ENCODE results near the gene NDRG3. TPM values are rescaled to one million over a fixed set of nuclear protein-coding genes. Genes with fewer than 3 reads are reported as not detected.
A peak's percentile ranks its signal among the peaks of the same experiment; 100 is the strongest.

NDRG3 gene
- total RNA-seq, 1 donor from 2014 or later, result 36.9 TPM

- intact Hi-C loops (cut with DNase I), result no loop called here
- Histone ChIP-seq H3K36me3 (peaks cover 26 to 43% of the 10 kb centered on the region in 2 donors), H3K27me3 (no peaks in the 10 kb centered on the region), H3K27ac (no peak overlapping the region), H3K4me1 (no peaks in the 10 kb centered on the region), H3K4me3 (no peak overlapping the region), H3K9me3 (no peaks in the 10 kb centered on the region)
- TF ChIP-seq, protein P1, sequence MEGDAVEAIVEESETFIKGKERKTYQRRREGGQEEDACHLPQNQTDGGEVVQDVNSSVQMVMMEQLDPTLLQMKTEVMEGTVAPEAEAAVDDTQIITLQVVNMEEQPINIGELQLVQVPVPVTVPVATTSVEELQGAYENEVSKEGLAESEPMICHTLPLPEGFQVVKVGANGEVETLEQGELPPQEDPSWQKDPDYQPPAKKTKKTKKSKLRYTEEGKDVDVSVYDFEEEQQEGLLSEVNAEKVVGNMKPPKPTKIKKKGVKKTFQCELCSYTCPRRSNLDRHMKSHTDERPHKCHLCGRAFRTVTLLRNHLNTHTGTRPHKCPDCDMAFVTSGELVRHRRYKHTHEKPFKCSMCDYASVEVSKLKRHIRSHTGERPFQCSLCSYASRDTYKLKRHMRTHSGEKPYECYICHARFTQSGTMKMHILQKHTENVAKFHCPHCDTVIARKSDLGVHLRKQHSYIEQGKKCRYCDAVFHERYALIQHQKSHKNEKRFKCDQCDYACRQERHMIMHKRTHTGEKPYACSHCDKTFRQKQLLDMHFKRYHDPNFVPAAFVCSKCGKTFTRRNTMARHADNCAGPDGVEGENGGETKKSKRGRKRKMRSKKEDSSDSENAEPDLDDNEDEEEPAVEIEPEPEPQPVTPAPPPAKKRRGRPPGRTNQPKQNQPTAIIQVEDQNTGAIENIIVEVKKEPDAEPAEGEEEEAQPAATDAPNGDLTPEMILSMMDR (IDR thresholded peaks at IDR 0.05), result no peak
- no peak for DNase-seq (ENCODE audit: low spot score in 2 of 2)
Observed at GRCh38 chr20:36786663-36787062, 40.8 kb upstream of the NDRG3 start.

- Histone ChIP-seq H3K9me3 (no peaks in the 10 kb centered on the region), H3K4me1 (no peaks in the 10 kb centered on the region), H3K4me3 (no peak overlapping the region), H3K36me3 (peaks cover 23 to 39% of the 10 kb centered on the region in 2 donors), H3K27me3 (no peaks in the 10 kb centered on the region), H3K27ac (no peak overlapping the region)
- no peak for DNase-seq (ENCODE audit: low spot score in 2 of 2)
- intact Hi-C loops (cut with DNase I), result no loop called here
- TF ChIP-seq, protein P1 (IDR thresholded peaks at IDR 0.05), result no peak
Observed at GRCh38 chr20:36786246-36786645, 40.4 kb upstream of the NDRG3 start.

DNA sequence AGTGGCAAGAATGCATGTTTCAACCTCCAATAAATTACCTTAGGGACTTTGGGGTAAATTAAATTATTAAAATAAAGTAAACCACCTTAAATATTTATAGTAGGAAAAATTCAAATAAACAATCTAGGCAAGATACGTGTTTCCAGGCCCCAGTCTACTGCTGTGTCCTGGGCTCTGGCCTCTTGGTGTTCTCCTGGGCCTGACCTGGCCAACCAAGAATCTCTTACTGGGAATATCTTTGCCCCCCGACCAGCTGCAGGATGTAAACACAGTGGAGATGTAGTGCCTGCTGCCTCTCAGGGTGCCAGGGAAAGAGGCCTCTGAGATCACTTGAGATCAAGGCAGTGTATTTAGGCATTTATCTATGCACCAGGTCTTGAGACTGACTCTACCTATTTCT lies 39.4 kb upstream of the NDRG3 start:
- Histone ChIP-seq H3K4me3 (no peak overlapping the region), H3K4me1 (no peaks in the 10 kb centered on the region), H3K27ac (no peak overlapping the region), H3K36me3 (peaks cover 23 to 31% of the 10 kb centered on the region in 2 donors), H3K27me3 (no peaks in the 10 kb centered on the region), H3K9me3 (no peaks in the 10 kb centered on the region)
- TF ChIP-seq, protein P1 (IDR thresholded peaks at IDR 0.05), result no peak
- intact Hi-C loops (cut with DNase I), result no loop called here
- no peak for DNase-seq (ENCODE audit: low spot score in 2 of 2)

DNA sequence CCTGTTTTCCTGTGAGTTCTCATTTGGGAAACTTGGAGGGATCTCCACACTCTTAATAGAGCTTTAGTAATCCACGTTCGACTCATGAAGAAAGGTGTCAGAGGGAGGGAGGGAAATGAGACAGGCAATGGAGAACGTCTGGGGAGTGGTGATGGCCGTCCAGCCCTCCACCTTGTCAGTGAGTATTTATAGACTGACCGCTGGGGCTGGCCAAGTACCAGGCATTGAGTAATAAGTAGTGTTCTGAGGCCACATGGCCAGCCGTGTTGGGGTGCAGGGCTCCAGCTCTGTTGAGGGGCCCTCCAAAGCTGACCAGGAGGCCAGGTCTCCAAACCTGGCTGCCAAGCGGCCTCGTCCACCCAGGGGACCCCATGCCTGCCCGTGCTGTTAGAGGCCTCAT lies 39.0 kb upstream of the NDRG3 start:
- Histone ChIP-seq H3K4me3 (no peak overlapping the region), H3K27me3 (no peaks in the 10 kb centered on the region), H3K27ac (peak overlapping the region; percentile 49 to 50), H3K36me3 (peaks cover 23 to 31% of the 10 kb centered on the region in 2 donors), H3K4me1 (no peaks in the 10 kb centered on the region), H3K9me3 (no peaks in the 10 kb centered on the region)
- intact Hi-C loops (cut with DNase I), result no loop called here
- DNase-seq (ENCODE audit: low spot score in 2 of 2), result no peak
- TF ChIP-seq, protein P1 (IDR thresholded peaks at IDR 0.05), result no peak

- intact Hi-C loops (cut with DNase I), result no loop called here
- Histone ChIP-seq H3K9me3 (no peaks in the 10 kb centered on the region), H3K36me3 (peaks cover 20 to 35% of the 10 kb centered on the region in 2 donors), H3K4me1 (no peaks in the 10 kb centered on the region), H3K4me3 (no peak overlapping the region), H3K27me3 (no peaks in the 10 kb centered on the region), H3K27ac (no peak overlapping the region)
- no peak for DNase-seq (ENCODE audit: low spot score in 2 of 2)
- TF ChIP-seq, protein P1 (IDR thresholded peaks at IDR 0.05), result no peak
Observed at GRCh38 chr20:36784116-36784515, 38.2 kb upstream of the NDRG3 start.

- intact Hi-C loops (cut with DNase I), result no loop called here
- TF ChIP-seq, protein P1 (IDR thresholded peaks at IDR 0.05), result no peak
- no peak for DNase-seq (ENCODE audit: low spot score in 2 of 2)
Observed at GRCh38 chr20:36779656-36780025, 33.8 kb upstream of the NDRG3 start.

More at GRCh38 chr20:36779656-36780025, 33.8 kb upstream of the NDRG3 start:
- Histone ChIP-seq H3K27ac (no peak overlapping the region), H3K27me3 (no peaks in the 10 kb centered on the region), H3K9me3 (no peaks in the 10 kb centered on the region), H3K36me3 (peaks cover 11 to 14% of the 10 kb centered on the region in 2 donors), H3K4me1 (peaks cover 0 to 8% of the 10 kb centered on the region in 2 donors), H3K4me3 (no peak overlapping the region)

Data from ascending aorta (tissue), 2 donors.